ENCODE results near the gene TSPAN4.

Gene TSPAN4

DNA sequence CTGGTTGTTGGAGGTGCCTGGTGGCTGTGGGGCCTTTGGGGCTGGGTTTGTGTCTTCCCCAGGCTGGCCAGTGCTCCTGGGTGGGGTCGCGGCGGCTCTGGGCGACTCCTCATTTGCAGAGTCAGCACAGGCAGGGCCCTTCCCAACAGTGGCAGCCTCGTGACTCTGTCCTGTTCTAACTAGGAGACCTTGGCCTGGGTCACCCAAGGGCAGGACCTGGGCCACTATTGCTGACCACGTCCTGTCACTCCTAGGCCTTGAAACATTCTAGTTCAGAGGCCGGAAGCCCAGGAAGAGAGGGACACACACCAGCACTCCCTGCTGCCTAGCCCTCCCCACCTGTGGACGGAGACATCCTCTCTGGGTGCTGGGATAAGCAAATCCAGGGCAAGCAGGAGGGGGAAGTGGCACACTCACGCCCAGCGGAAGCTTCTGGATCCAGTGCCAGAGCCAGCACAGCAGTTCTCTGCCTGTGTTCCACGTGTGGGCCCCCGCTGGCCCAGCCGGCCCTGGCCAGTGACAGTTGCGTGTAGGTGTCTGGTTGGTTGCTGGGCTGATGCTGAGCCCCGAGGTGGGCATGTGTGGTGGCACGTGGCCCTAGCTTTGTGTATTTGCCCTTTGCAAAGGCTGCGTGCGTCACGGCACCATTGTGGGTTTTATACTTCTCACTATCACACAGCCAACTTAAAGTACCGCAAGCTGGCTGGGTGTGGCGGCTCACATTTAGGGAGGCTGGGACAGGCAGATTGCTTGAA is 72.3 kb downstream of the TSPAN4 start:
- DNase-seq, result no peak
